ENCODE results near the gene TMEM82.

Gene TMEM82

GRCh38 chr1:15785683-15786082 lies 43.4 kb downstream of the TMEM82 start:
- TF ChIP-seq CTCF (IDR thresholded peaks at IDR 0.05; ENCODE audit: control insufficient read depth, extremely low read depth, insufficient read depth): no peak
- no peak for DNase-seq (ENCODE audit: low read depth)
- no peak overlapping the region for H3K4me3 ChIP-seq (ENCODE audit: low read depth, low read length)

GRCh38 chr1:15786581-15786980 lies 44.3 kb downstream of the TMEM82 start:
- no peak overlapping the region for H3K4me3 ChIP-seq (ENCODE audit: low read depth, low read length)
- TF ChIP-seq CTCF (IDR thresholded peaks at IDR 0.05; ENCODE audit: control insufficient read depth, extremely low read depth, insufficient read depth): no peak
- no peak for DNase-seq (ENCODE audit: low read depth)

GRCh38 chr1:15788624-15789301 lies 46.5 kb downstream of the TMEM82 start:
- TF ChIP-seq CTCF (IDR thresholded peaks at IDR 0.05; ENCODE audit: control insufficient read depth, extremely low read depth, insufficient read depth): no peak
- DNase-seq (ENCODE audit: low read depth): no peak
- H3K4me3 ChIP-seq (ENCODE audit: low read depth, low read length): no peak overlapping the region

- DNase-seq (ENCODE audit: low read depth): no peak
- no peak overlapping the region for H3K4me3 ChIP-seq (ENCODE audit: low read depth, low read length)
- TF ChIP-seq CTCF (IDR thresholded peaks at IDR 0.05; ENCODE audit: control insufficient read depth, extremely low read depth, insufficient read depth): no peak
These were observed 53.8 kb downstream of the TMEM82 start for GRCh38 chr1:15796086-15796462.
